Dedifferentiated amniotic fluid mesenchymal stem cell (primary cell): ENCODE results near the gene TRIP13.
"Not testable (repeated sequence)": the region's sequence is repeated elsewhere in the genome, so short reads cannot be mapped to it uniquely, and the experiment has no call there.

Experiments
- DNase-seq: peaks from one replicate; pipeline ENCODE4 v3.0.0-alpha.2; 2016; ENCODE audit errors: extremely low spot score

The TRIP13 gene

DNA sequence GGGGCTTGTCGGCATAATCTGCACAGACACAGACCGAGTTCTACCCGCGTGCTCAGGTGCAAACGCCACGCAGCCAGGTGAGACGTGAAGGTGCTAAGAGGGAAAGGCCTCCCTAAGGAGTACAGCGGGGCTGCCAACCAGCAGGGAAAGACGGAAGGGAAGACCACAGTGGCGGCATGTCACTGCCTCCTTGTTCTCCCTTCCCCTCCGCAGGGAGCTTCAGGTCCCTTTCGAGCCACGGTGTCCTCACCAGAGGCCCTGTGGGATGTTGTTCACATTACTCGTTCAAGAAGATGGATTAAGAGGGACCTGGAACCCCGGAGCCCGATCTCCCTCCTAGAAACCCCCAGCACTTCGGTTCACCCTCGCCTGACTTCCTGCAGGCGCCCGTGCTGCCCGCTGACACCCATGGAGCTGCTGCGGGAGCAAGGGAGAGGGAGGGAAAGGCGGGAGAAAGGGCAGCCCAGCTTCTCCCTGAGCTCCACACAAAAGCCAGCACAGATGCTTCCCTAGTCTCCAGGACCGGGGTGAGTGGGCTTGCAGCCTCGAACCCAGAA is 769 bp upstream of the TRIP13 start:
- no peak for DNase-seq

DNA sequence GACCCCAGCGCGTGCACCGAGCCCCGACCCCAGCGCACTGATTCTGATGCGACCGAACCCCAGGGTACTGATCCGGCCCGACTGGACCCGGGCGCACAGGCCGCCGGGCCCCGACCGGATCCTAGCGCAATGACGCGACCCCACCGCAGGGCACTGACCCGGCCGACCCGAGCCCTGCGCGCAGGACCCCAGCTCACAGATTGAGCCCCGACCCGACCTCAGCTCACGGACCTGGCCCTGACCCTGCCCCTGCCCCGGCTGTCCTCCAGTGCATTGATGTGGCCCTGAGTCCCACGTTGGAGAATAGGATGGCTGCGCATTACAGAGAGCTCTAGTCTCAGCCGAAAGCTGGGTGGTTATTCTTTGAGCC is 438 bp downstream of the TRIP13 start:
- no peak for DNase-seq

DNA sequence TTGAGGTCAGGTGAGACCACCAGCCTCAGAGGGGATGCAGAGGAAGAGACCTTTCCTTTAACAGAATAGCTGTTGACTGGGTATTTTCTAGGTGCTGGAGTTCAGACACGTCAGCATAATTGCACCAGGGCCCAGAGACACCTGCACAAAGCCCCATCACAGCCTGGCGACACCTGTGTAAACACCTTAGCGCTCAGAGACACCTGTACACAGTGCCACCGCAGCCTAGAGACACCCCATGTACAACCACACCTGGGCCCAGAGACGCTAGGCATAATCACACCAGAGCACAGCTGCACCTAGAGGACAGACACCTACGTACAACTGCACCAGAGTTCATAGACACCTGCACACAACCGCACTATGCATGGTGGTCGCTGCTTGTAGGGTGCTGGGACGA is 1.0 kb downstream of the TRIP13 start:
- DNase-seq = no peak

DNA sequence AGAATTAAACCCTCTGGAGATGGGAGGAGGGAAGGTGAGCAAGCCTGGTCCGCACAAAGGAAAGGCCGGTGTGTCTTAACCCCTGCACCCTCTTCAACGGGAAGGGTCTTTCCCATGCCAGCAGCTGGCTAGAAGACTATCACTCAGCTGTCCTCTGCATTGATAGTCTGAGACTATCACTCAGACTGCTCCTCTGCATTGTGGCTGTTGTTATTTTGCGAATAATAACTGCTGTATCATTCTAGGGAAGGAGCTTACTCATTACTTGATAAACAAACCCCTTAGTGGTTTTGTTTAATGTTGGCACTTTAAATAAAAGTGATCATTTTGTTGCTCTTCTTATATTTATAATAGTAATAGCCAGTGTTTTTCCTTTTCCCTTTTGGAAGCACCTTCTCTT is 8.1 kb downstream of the TRIP13 start:
- DNase-seq = no peak

DNA sequence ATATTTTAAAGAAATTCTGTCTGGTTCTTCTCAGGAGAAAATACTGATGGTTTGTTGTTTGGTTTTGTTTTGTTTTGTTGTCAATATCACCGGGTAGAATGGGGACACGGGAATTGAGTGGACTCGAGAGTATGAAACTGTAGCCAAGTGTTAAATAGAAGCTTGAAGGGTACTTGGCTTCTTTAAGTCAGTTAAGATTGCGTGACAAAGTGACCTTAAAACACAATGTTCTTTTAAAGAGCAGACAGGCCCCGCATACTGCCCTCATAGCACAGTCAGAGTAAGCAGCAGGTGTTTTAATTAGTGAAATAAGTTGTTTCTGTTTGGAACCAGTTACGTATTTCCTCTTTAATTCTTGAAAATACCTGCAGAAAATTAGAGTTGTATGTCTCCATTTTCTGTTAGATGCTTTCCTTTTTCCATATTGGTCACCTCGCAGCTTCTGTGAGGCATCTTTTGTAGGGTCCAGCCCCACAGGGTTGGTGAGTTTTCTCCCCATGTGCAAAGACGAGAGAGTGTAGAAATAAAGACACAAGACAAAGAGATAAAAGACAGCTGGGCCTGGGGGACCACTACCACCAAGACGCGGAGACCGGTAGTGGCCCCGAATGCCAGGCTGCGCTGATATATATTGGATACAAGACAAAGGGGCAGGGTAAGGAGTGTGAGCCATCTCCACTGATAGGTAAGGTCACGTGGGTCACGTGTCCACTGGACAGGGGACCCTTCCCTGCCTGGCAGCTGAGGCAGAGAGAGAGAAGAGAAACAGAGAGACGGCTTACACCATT is 9.6 kb downstream of the TRIP13 start:
- DNase-seq = no peak

DNA sequence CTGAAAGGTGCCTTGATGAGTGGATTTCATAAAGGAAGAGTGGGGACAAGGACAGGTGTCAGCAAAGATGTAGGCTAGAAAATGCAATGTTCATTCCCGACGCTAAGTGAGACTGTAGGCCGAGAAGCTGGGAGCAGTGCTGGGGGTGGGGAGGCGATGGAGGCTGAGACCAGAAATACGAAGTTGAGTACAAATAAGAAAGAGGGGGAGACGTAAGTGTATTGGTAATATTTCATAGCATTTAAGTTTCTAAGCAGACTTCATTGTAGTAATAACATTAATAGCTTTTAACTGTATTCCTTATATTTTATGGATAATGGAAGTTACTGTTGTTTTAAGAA is 11.0 kb downstream of the TRIP13 start:
- DNase-seq = no peak

DNA sequence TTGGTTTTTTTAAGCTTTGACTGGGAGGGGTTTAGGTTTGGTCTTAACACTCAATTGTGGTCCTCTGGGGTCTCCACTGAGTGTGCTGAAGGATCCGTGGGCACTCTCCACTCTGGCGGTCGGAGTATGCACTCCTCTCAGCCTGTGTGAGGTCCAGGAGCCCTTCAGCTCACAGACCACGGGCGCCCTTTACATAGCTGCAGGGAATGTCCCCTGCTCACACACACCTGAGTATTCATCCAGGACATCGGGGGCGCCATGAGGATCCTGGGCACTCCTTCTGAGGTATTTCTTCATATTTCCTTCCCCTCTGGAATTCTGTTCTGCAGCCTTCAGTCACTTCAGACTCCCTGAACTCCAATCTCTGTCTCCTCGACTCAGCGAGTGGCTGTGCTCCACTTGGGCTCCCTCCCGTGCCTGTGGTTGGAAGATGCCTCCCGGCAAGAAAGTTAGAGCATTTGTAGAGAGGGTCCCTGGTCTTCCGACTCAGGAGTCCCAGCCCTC is 12.5 kb downstream of the TRIP13 start:
- DNase-seq = no peak

DNA sequence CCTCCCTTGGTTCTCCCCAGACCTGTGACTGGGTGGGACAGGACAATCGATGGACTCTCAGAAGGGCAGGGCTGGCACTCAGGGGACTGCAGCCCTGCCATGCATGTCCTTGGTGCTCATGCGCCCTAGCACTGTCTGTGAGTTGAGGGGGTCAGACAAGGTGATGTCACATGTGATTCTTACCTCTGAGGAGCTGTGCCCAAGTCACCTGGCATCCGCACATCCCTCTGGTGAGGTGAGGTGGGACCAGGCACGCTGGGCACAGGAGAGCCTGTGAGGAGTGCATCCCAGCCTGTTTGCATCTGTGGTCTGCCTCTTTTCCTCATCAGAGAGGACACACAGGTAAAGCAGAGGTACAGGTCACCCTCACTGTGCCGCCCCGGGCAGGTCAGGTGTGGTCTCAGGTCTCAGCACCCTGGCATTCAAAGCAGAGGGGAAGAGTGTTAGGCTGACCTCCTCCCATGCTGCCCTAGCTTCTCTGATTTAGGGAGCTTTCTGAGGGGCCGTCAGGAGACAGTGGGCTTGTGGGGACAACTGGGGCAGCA is 14.8 kb downstream of the TRIP13 start:
- DNase-seq = no peak

DNA sequence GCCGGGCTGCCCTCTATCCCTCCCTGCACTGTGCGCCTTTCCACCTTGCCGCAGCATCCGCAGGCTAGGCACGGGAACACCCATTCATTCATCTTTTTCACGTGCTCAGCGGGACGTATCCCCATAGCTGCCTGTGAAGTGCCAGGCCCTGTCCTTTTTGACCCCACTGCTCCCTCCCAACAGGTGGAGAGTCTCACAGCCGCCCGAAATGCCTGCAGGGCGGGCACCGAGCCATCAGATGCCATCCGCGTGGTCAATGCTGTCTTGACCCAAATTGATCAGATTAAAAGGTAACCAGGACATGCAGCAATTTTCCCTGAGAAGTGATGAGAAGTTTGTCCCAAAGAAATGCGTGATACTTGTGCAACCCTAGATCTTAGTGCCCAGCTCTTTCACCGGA is 15.5 kb downstream of the TRIP13 start:
- DNase-seq = no peak

DNA sequence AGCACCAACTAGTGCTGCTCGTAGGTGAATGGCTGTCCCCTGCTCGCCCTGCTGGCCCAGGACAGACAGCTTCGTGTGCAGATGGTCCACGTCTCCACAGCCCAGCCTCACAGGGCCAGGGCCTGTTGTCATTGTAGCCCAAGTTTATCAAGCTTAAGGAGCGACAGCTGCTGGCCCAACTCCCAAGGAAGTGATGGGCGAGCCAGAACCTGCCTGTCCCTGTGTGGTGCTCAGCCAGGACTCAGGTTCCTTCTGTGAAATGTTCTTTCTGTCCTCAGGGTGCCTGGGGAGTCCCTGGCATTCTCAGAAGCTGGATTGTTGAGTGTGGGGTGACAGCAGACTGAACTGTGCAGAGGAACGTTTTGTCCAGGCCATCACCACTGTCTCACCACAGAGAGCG is 16.4 kb downstream of the TRIP13 start:
- DNase-seq = no peak

DNA sequence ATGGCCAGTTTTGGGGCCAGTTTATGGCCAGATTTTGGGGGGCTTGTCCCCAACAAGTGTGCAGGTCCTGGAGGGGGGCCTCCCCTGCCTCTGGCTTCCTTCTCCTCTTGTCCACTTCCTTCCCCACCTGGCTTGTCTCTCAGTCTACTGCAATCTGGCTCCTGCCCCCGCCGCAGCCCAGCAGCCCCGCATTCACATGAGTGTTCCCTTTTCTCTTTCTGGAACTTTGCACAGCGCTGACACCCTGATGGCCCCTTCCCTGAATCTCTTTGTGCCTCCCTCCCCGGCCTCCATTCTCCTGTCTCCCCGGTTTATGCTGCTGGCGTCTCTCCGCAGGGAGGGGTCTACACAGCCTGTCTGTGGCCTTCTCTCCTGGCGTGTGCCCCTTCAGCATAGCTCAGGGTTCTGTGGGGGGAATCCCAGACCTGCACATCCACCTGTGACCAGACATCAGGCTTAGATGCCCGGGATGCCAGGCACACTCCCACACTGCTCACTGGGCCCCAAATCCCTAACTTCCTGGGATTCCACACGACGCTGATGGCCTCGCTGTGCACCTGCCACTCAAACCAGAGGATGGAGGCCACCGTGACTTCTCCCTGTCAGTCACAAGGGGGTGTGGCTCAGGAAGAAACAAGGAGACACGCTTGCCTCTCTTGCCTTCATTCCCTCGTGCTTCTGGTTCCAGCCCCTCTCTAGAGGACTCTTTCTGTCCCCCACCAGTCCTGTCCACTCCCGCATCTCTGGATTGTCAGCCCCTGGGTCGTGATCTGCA is 17.5 kb downstream of the TRIP13 start:
- no peak for DNase-seq

DNA sequence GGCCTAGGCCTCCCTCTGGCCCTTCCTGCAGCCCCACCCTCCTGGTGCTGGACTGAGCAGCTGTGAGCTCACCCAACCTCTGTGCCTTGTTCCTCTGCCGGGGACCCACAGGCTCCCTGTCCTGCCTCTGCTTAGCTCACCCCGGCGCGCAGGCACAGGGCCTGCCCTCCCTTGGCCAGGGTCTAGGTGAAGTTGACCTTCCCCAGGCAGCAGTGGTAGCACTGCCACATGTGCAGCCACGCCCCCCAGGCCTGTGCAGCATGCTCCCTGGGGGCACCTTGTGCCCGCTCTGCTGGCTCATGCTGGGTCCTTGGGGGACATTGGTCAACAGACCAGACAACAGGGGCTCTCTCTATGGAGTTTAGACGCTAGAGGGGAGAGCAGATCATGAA is 18.1 kb downstream of the TRIP13 start:
- DNase-seq = no peak

DNA sequence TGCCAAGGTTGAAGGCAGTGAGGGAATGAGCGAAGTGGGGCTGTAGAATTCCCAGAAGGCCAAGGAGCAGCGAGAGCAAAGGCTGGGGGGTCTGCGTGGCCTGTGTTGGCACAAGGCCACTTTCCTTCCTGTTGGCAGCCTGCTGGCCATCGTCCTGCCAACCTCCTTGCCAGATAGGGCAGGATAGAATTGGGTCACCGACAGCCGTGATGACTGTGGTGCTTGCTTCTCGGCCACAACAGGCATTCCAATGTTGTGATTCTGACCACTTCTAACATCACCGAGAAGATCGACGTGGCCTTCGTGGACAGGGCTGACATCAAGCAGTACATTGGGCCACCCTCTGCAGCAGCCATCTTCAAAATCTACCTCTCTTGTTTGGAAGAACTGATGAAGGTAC is 18.9 kb downstream of the TRIP13 start:
- DNase-seq = no peak

DNA sequence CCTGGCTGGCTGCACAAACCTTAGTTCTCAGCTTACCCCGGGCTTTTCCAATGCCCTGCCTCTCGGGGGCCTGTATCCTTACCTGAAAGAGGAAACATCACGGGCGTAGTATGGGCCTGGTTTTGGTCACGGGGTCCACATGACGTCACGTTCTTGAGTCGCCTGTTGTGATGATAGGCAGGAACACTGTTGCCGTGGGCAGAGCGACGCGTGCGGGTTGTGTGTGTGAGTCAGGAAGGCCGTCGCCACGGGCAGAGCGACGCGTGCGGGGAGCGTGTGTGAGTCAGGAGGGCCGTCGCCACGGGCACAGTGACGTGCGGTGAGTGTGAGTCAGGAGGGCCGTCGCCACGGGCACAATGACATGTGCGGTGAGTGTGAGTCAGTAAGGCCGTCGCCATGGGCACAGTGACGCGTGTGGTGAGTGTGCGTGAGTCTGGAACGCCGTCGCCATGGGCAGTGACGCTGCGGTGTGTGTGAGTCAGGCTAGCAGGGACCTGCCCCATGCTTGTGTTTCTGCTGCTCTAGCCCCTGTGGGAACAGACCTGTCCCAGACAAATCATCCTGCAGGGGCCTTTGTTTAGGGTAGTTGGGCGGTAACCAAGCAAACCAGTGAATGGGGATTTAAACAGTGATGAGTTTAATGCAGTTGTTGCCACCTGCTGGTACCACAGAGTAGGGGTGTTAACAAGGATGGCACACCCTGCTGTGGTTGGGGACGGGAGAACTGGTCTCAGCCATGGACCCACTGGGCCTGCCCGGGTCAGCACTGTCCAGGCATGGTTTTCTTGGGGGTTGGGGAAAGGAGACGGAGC is 19.8 kb downstream of the TRIP13 start:
- no peak for DNase-seq

DNA sequence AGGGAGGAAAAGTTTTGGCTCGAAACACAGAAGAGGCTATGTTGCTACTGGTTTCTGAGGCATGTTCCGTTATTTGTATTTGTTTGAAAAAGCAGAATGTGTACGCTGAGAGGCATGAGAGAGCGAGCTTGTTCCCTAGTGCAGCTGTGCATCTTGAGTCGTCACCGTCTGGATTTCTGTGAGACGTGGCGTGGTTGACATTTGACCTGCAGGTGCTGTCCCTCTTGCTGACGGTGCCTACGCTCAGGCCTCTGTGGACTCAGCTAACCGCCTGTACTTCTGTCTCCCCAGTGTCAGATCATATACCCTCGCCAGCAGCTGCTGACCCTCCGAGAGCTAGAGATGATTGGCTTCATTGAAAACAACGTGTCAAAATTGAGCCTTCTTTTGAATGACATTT is 21.5 kb downstream of the TRIP13 start:
- no peak for DNase-seq

DNA sequence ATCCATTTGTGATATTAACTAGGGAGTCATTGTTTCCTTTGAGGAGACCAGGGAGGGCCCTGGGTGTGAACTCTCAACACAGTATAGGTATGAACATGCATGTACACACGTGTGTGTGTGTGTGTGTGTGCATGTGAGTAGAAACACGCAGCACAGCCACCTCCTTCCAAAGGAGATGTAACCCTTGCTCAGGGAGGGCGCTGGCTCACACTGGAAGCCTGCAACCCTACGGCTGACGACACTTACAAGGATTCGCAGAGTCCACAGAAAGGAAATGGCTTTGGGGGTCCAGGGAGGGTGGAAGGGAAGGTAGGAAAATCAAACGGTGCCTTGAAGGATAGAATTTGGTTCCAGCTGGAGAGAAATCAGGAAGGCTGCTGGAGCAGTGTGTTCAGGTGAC is 21.9 kb downstream of the TRIP13 start:
- DNase-seq = no peak

DNA sequence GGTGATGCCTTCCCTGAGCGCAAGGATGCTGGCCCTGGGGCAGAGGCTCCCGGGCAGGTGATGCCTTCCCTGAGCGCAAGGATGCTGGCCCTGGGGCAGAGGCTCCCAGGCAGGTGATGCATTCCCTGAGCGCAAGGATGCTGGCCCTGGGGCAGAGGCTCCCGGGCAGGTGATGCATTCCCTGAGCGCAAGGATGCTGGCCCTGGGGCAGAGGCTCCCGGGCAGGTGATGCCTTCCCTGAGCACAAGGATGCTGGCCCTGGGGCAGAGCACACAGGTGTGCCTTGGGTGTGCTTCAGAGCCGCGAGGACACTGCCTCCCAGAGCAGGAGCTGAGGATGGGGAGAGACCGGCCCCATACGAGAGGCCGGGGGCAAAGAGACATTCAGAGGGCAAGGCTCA is 22.7 kb downstream of the TRIP13 start:
- not testable (repeated sequence) for DNase-seq

DNA sequence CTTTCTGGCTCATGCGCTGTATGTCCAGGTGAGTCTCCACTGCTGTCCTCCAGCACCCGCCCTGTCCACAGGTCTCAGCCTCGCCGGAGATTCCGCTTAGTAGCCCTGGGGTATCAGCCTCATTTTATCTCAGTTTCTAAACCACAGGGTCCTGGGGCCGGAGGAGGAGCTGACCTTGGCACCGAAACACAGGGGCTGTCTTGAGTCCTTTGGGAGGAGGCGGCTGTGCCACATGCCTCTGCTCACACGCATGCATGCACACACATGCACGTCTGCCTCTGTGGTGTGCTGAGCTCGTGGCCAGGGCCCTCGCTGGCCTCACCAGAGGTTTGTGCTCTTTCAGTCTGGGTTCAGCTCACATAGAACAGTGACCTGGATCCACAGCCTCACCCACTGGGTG is 23.3 kb downstream of the TRIP13 start:
- DNase-seq = no peak

DNA sequence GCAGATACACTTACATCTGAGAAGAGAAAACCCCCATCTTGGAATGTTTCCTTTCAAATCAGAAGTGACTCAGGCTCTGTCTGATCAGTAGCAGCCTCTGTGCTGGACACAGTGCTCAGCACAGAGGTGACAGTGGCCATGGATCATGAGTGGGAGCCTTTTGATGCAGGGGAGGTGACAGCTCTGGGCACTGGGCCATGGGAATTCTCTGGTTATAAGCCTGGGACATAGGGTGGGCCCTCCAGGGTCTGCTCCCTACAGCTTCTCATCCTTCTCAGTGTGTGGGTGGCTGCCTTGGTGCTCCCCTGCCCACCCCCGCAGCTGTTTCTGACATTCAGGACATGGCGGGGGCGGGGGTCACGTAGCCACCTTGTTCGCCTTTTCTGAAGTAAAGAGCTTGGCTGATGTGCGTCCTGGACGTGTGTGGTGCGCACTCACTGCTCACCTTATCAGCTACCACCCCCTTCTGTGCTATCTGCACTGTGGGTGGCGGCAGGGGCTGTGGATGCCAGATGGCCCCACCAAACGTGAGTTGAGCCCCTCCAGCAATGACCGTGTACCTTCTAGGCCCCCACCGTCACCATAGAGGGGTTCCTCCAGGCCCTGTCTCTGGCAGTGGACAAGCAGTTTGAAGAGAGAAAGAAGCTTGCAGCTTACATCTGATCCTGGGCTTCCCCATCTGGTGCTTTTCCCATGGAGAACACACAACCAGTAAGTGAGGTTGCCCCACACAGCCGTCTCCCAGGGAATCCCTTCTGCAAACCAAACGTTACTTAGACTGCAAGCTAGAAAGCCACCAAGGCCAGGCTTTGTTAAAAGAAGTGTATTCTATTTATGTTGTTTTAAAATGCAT is 24.0 kb downstream of the TRIP13 start:
- DNase-seq = no peak

DNA sequence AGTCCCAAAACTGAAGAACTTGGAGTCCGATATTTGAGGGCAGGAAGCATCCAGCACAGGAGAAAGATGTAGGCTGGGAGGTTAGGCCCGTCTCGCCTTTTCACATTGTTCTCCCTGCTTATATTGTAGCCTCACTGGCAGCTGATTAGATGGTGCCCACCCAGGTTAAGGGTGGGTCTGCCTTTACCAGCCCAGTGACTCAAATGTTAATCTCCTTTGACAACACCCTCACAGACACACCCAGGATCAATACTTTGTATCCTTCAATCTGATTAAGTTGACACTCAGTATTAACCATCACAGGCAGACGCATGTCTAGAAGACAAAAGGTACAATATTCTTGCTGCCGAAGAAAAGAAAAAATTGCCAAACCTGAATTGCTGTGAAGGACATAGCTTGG is 26.0 kb downstream of the TRIP13 start:
- not testable (repeated sequence) for DNase-seq
